NT2/D1 (cell line): Measurements from ENCODE around the gene SEC61A1.

Experiments
- SUZ12 ChIP-seq: IDR thresholded peaks from 2 replicates; pipeline ENCODE4 v1.6.1; 2011; ENCODE audit not compliant: insufficient read length, insufficient read depth; ENCODE audit errors: extremely low read depth
- YY1 ChIP-seq: IDR thresholded peaks from 2 replicates; pipeline ENCODE4 v1.6.1; 2011; ENCODE audit not compliant: insufficient read length, insufficient read depth
- ZNF274 ChIP-seq: IDR thresholded peaks from 2 replicates; pipeline ENCODE4 v1.6.1; 2011; ENCODE audit warnings: mild to moderate bottlenecking, low read depth, low read length

GRCh38 chr3:128083980-128084674 lies 31.9 kb downstream of the SEC61A1 start:
- no peak for TF ChIP-seq SUZ12
- TF ChIP-seq ZNF274: no peak
- TF ChIP-seq YY1: no peak
